NCI-H1105 (cell line): ENCODE data around the gene FILIP1L.

Source experiments
- DNase-seq: peaks from one replicate; lab custom pipeline; 2025; lab: John Stamatoyannopoulos, UW

The FILIP1L gene

DNA sequence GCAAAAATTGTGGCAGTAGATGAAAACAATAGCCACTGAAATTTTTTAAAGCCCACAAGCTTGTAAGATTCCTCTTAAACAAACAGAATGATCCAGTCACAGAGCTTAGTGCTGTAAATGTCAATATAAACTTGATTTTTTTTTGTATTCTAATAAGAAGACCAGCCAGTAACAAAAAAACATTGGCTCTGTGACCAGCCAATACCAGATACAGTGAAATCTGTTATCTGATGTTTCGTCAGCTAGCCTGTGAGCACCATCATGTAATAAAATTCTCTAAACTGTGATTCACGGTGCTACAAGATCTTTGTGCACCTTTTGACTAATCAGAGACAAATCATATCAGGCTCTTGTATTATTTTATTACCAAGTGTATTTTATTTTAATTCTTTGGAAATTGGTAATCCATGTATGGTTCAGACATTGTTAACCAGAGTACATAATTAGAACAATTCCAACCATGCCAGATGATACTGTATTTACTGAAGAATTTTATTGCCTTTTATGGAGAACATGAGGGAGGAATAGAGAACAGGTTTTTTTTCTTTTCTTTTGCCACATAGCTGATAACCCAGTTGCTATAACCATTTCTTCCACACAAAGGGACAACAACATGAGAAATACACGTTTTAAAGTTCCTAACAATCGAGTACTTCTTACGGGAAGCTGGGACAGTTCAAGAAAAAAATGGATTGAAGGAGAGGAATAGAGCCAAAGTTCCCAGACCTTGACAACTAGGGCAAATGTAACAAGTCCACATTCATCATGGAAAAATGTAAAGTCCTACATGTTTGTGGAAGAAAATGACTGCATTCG, 71.9 kb downstream of the FILIP1L start:
- DNase-seq: no peak

DNA sequence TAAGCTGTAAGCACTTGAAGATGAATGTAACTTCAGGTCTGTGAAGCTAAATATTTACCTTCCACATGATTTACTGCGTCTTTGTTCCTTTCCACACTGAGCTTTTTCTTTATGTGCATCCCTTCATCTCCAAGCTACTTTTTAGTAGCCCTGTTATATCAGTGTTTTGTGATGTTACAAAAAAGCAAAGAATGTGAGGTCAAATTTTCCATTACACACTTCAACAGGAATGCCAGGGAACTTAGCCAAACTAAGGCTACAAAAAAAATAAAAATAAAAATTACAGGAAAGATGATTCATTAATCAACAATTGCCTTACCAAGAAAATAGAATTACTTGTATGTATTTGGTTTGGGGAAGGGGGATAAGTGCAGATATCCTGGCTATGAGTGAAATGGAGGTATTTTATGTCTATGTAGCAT, 73.0 kb downstream of the FILIP1L start:
- DNase-seq: no peak

GRCh38 chr3:100040451-100041225, 73.7 kb downstream of the FILIP1L start:
- DNase-seq: no peak

GRCh38 chr3:100039075-100039474, 75.2 kb downstream of the FILIP1L start:
- DNase-seq: no peak

DNA sequence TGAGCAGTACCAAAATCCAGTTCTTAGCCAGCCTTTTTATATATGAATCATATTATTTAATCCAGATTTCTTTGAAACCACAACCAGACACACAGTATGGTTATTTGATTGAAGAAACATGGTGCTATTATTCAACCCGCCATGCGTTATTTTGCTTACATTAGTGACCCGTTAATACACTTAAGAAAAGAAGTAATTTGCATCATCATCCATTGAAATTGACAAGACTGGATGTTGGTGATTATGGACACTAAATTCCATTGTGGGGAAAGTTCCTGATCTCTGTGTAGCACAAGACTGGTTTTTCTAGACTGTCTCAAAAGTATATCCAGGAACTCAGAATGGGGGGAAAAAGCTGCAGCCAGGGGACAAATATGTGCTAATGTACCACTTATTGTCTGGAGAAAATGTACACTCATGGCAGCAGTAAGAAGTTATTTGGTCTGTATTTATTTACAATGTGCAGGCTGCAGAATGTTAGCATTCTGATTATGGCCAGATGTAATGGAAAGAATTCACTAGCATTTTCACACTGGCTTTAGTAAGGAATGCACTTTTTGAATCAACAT, 80.3 kb downstream of the FILIP1L start:
- DNase-seq: no peak

- peak; percentile 6 for DNase-seq
These were observed 81.1 kb downstream of the FILIP1L start for GRCh38 chr3:100033184-100033583.

- no peak for DNase-seq
These were observed 82.1 kb downstream of the FILIP1L start for GRCh38 chr3:100032243-100032642.

- no peak for DNase-seq
These were observed 83.3 kb downstream of the FILIP1L start for GRCh38 chr3:100030914-100031425.

GRCh38 chr3:100030346-100030745, 84.0 kb downstream of the FILIP1L start:
- no peak for DNase-seq

- DNase-seq: no peak
These were observed 84.6 kb downstream of the FILIP1L start for GRCh38 chr3:100029689-100030088.

DNA sequence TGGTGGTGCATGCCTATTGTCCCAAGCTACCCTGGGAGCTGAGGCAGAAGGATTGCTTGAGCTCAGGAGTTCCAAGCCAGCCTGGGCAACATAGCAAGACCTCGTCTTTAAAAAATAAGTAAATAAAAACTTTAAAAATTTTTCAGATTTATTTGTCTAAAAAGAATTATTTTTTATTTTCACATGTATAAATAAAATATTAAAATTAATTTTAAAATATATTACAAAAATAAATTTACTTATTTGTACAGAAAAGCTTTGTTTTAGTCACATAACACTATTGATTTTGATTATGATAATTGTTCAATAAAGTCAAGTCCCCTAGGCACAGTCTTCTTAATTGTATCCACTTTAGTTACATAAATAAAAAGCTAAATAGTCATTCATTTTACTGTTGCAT, 85.2 kb downstream of the FILIP1L start:
- no peak for DNase-seq

- DNase-seq: no peak
These were observed 87.0 kb downstream of the FILIP1L start for GRCh38 chr3:100027321-100027720.

DNA sequence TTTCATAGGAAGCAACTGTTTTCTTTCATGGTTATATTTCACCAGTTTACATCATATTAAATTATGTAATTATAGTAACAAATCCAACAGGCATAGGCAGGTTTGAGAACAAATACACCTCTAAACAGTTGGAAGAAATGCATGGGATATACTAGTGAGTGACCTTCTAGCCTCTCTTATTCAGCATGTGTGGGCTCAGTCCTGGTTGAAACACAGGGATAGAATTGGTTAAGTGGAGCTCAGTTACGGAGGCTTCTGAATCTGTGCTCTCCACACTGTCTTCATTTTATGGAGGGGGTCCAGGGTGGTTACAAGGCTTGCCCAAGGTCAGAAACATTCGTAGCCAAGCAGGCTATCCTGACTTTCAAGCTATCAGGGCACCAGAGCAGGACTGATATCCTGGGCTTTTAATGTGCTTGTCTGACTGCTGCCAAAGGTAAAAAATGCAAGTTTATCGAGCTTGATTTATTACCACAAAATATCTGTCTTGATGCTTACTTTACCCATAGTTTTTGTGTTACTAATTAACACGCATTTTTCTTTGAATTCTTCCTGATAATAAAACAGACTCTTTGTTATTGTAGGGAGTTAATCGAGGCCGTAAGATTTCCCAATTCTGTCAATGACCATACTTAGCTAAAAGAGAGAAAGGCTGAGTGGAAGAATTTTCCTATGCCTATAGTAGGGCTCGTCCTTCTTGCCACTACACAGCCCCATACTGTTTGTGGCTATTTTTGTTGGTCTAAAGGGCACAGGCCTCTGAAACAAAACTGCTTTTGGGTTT, 89.6 kb downstream of the FILIP1L start:
- no peak for DNase-seq

DNA sequence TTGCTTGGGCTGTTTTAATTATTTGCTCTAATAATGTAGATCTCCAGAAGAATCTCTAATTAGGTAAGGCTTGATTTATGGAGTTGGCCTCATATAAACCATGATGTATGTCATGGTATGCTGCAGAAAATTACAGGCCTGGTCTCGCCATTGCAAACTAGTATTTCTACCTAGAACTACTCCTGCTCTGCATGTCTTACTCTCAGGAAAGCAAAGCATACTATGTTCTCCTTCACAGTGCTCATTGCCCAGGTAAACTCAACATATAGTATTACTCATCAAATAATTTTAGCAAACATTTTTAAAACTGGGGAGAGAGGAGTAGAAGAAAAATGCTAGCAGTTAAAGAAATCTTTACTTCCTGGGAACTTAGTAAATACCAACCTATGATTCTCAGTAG, 90.7 kb downstream of the FILIP1L start:
- DNase-seq: no peak

DNA sequence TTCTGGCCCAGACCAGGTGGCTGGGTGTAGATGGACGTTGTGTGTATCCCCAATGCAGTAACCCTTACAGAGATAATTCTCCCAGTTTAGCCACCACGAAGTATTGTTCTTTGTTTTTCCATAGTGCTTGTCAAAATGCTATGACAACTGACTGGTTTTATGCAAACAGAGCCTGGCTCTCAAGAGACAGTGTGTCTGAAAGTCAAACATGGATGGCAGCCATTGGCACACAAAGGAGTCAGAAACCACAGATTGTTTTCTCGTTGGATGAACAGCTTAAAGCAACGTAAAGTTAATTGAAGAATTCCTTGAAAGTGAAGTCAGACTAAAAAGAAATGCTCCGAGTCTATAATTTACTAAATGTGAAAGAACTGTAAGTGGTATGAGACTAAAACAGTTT, 91.2 kb downstream of the FILIP1L start:
- no peak for DNase-seq

GRCh38 chr3:100022506-100022905, 91.8 kb downstream of the FILIP1L start:
- no peak for DNase-seq

DNA sequence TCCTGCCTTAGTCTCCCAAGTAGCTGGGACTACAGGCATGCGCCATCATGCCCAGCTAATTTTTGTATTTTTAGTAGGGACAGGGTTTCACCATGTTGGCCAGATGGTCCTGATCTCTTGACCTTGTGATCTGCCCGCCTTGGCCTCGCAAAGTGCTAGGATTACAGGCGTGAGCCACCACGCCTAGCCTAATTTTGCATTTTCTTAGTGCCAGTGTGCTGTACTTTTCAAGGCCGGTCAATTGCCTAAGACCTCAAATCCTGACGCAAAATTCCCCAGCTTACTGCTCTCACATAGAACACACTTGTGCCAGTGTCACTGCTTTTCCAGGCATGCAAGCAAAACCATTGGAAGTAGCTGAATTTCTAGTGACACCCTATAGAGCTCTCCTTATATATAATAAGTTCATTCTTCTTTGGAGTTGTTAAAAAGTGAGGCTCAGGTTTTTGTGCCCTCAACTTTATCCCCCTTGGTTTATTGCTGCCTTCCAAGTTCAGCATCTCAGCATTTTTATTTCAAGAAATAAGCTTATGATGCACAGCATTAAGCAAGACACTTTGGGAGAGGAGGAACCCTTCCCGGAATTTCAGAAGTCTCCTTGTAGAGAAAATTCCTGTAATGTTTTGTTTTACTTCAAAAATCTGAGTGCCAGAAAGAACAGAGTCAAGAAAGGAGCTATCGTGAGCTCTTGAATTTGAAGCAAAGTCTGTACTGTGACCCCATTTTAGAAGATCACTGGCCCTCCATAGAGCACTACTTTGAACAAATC, 93.2 kb downstream of the FILIP1L start:
- no peak for DNase-seq

GRCh38 chr3:100019719-100020118, 94.6 kb downstream of the FILIP1L start:
- no peak for DNase-seq

DNA sequence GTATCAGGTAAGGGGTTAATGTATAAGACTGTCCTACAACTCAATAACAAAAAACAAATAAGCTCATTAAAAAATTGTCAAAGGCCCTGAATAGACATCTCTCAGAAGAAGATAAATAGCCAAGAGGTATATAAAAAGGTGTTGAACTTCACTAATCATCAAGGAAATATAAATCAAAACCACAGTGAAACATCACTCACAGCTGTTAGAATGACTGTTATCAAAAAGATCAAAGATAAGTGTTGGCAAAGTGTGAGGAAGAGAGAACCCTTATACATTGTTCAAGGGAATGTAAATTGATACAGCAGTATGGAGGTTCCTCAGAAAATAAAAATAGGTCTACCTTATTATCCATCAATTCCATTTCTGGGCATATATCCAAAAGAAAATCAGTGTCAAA, 95.5 kb downstream of the FILIP1L start:
- no peak for DNase-seq

DNA sequence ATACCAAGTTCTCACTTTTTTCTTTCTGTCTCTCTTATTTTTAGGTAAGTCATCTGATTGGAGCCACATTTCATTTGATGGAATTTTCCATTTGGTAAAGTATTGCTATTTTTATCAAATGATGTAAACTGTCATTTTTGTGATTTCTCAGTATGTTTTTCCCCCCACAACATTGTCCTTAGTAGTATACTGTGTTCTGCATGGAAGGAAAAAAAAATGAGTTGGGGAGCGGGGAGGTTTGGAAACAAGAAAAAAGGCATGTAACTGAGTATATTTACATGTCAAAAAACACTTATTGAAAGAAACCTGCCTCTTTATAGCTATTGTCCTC, 104.2 kb downstream of the FILIP1L start:
- DNase-seq: no peak
